ENCODE measurements around the gene DDIT3.

DDIT3 gene

DNA sequence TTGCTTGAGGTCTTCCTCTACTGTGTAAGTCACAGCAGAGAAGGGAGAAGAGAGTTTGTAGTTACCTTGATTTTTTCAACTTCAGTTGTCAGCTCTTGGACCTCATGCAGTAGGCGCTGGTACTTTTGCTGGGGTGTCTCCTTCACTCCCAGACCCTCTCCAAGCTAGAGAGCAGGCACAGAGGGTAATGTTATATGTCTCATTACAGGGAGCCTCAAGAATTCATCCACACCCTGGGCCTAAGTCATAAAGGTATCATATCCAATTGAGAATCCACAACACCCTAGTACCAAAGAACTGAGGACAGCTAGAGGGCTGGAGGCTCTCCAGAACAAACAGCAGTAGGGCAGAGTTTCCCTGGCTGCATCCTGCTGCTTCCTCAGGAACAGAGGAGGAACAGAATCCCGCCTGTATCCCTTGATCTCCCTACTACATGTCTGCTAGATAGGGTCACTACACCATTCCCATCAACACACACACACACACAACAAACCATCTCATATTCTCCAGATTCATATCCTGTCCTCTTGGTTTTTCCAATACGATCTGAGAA lies 14.8 kb upstream of the DDIT3 start:
- Histone ChIP-seq H3K27ac (ENCODE audit: low read length) (no peak overlapping the region), H3K9ac (ENCODE audit: low read length in 2 of 2) (no peak overlapping the region), H3K36me3 (ENCODE audit: control insufficient read depth in 2 of 2, insufficient read depth in 2 of 2, low read length in 2 of 2) (peaks cover 56 to 71% of the 10 kb centered on the region in 2 donors)

DNA sequence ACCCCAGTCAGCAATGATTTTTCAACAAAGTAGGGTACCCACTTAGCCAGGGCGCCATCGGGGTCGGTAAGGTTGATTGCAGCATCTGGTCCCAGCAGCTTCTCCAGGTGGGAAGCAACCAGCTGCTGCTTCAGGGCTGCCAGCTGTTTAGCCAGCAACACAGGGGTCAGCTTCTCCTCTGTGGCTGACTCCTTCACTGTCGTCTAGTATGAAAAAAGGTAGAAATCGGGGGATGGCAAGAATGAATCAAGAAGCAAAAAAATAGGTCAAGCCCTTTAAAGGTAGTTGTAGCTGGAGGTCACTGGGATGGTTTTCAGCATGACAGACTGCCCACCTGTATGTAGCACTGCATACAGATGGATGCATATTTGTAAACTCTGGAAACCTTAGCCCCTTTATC lies 13.9 kb upstream of the DDIT3 start:
- Histone ChIP-seq H3K4me3 (ENCODE audit: low read length in 2 of 2) (no peak overlapping the region), H3K27me3 (ENCODE audit: control insufficient read depth in 1 of 2, insufficient read depth in 2 of 2, low read length in 2 of 2) (no peaks in the 10 kb centered on the region), H3K4me1 (ENCODE audit: control insufficient read depth, insufficient read depth, low read length) (no peaks in the 10 kb centered on the region), H3K9me3 (ENCODE audit: control insufficient read depth in 2 of 2, low read length in 2 of 2) (no peaks in the 10 kb centered on the region), H3K27ac (ENCODE audit: low read length) (no peak overlapping the region), H3K36me3 (ENCODE audit: control insufficient read depth in 2 of 2, insufficient read depth in 2 of 2, low read length in 2 of 2) (peaks cover 60 to 72% of the 10 kb centered on the region in 2 donors), H3K9ac (ENCODE audit: low read length in 2 of 2) (no peak overlapping the region)

More for the DNA sequence above, 14.8 kb upstream of the DDIT3 start:
- Histone ChIP-seq H3K4me3 (ENCODE audit: low read length in 2 of 2) (no peak overlapping the region), H3K9me3 (ENCODE audit: control insufficient read depth in 2 of 2, low read length in 2 of 2) (no peaks in the 10 kb centered on the region), H3K4me1 (ENCODE audit: control insufficient read depth, insufficient read depth, low read length) (no peaks in the 10 kb centered on the region), H3K27me3 (ENCODE audit: control insufficient read depth in 1 of 2, insufficient read depth in 2 of 2, low read length in 2 of 2) (no peaks in the 10 kb centered on the region)

DNA sequence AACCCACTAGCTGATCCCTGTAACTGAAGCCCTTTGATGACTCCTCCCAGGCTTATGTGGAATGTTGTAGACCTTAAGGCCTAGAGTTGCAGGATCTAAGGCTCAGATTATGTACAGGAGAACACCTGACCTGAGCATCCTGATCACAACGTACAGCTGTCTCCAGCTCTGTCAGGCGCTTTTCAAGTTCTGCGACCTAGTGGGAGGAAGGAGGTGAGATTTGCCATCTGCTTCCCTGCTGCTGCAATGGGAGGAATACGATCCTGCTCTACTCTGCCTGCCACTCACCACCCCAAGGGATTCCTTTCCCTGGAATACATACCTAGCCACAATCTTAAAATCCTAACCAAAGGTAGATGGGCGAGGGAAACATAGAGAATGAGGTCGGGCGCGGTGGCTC lies 12.8 kb upstream of the DDIT3 start:
- peaks cover 62 to 67% of the 10 kb centered on the region in 2 donors for H3K36me3 ChIP-seq (ENCODE audit: control insufficient read depth in 2 of 2, insufficient read depth in 2 of 2, low read length in 2 of 2)
- H3K27ac ChIP-seq (ENCODE audit: low read length) = no peak overlapping the region

DNA sequence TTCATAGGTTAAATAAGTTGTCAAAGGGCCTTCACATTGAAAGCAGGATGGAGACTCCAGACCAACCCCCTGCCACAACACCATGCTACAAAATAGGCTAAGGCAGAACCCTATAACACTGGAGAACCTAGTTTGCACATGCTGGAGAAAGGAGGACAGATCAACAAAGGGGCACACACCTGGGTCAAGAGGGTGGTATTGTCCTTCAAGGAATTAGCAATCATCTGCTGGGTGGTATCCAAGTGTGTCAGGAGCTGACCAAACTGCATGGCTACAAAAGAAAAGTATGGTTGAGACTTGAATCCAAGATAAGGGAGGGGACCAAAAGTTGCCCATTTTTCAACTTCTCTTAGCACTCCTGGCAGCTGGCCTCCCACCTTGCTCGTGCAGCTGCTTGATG lies 11.5 kb upstream of the DDIT3 start:
- no peaks in the 10 kb centered on the region for H3K27me3 ChIP-seq (ENCODE audit: control insufficient read depth in 1 of 2, insufficient read depth in 2 of 2, low read length in 2 of 2)
- H3K9me3 ChIP-seq (ENCODE audit: control insufficient read depth in 2 of 2, low read length in 2 of 2) = no peaks in the 10 kb centered on the region
- peaks cover 66 to 69% of the 10 kb centered on the region in 2 donors for H3K36me3 ChIP-seq (ENCODE audit: control insufficient read depth in 2 of 2, insufficient read depth in 2 of 2, low read length in 2 of 2)
- H3K9ac ChIP-seq (ENCODE audit: low read length in 2 of 2) = no peak overlapping the region
- no peak overlapping the region for H3K4me3 ChIP-seq (ENCODE audit: low read length in 2 of 2)
- H3K4me1 ChIP-seq (ENCODE audit: control insufficient read depth, insufficient read depth, low read length) = no peaks in the 10 kb centered on the region
- no peak overlapping the region for H3K27ac ChIP-seq (ENCODE audit: low read length)

More for the DNA sequence above, 12.8 kb upstream of the DDIT3 start:
- Histone ChIP-seq H3K4me3 (ENCODE audit: low read length in 2 of 2) (no peak overlapping the region), H3K4me1 (ENCODE audit: control insufficient read depth, insufficient read depth, low read length) (no peaks in the 10 kb centered on the region), H3K9me3 (ENCODE audit: control insufficient read depth in 2 of 2, low read length in 2 of 2) (no peaks in the 10 kb centered on the region), H3K27me3 (ENCODE audit: control insufficient read depth in 1 of 2, insufficient read depth in 2 of 2, low read length in 2 of 2) (no peaks in the 10 kb centered on the region), H3K9ac (ENCODE audit: low read length in 2 of 2) (no peak overlapping the region)

DNA sequence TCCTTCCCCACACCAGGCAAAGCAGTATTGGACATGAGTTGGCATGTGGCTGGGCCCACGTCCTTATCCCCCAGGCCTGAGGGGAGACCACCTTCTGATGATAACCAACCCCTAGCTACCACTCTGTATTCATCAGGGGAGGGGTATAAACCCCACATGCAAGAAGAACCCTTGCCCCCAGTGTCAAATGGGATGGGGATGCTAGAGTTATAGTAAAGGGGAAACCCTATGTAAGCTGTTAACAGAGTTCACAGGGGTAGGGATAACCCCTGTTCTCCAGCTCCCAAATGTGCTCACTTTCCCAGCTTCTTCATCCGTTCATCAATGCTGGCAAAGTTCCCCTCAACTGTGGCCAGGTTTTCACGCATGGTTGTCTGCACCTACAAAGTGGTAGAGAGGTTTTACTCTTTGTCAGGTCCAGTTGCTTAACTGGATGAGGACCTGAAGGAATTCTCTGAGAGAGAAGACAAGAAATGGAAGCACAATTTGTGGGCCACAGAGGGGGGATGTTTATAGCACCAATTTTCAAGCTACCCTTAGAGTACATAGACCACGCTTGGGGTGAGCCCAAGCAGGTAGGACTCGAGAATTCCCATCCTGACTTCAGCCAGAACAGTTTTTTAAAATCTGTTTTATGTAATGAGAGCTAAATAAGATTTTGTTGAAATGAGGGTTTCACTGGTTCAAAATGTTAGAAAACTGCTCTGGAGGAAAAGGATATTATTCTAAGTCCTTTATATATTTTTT lies 10.3 kb upstream of the DDIT3 start:
- peaks cover 4% of the 10 kb centered on the region for H3K4me1 ChIP-seq (ENCODE audit: control insufficient read depth, insufficient read depth, low read length)
- H3K36me3 ChIP-seq (ENCODE audit: control insufficient read depth in 2 of 2, insufficient read depth in 2 of 2, low read length in 2 of 2) = peaks cover 62 to 76% of the 10 kb centered on the region in 2 donors
- no peaks in the 10 kb centered on the region for H3K9me3 ChIP-seq (ENCODE audit: control insufficient read depth in 2 of 2, low read length in 2 of 2)
- H3K27ac ChIP-seq (ENCODE audit: low read length) = no peak overlapping the region
- no peaks in the 10 kb centered on the region for H3K27me3 ChIP-seq (ENCODE audit: control insufficient read depth in 1 of 2, insufficient read depth in 2 of 2, low read length in 2 of 2)
- H3K9ac ChIP-seq (ENCODE audit: low read length in 2 of 2) = peak overlapping the region; percentile 36 to 46
- no peak overlapping the region for H3K4me3 ChIP-seq (ENCODE audit: low read length in 2 of 2)

DNA sequence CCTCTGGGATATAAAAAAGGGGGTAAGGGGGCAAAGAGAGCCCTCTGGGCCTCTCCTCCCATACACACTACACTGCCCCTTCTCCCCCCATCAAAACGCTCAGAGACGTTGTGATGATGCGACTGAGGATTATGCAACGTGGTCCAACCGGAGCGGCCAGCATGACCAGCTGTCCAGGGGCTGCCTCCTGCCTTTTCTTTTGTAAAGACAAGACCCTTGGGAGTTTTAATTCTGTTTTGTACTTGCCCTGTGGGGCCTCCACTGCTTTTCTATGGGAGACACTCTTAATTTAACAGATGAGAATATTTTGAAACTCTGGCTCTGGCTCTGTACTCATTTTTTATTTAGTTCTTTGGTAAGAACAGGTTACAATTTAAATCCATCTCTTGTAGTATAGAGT lies 9.5 kb upstream of the DDIT3 start:
- Histone ChIP-seq H3K36me3 (ENCODE audit: control insufficient read depth in 2 of 2, insufficient read depth in 2 of 2, low read length in 2 of 2) (peaks cover 57 to 71% of the 10 kb centered on the region in 2 donors), H3K27ac (ENCODE audit: low read length) (no peak overlapping the region)

DNA sequence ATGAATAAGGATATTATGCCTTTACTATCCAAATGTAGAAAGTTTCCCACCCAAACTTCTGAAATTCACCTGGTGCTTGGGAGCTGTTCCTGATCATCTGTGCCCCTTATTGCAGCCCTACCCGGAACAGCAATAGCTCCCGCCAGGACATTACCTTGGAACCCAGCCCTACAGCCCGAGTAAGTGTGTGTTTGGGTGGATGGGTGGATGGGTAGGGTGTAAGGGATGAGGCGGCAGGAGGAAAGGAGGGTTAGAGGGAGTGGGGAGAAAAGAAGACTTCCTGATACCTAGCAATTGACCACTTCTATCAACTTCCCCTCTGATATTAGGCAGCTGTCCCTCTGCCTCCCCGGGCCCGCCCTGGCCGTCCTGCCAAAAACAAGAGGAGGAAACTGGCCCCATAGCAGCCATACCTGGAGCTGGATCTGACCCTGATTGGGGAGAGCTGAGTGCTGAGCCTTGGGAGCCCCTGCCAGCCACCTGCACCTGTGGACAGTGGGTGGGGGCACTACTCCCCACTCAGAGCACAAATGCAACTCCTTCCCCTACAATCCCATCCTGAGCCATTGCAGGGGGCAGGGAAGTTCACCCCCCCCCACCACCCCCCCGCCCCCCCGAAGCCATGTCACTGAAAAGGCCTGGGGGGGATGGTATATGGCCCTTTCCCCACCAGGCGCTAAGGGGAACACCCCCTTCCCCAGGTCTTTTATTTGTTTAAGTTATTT lies 8.7 kb upstream of the DDIT3 start:
- no peak overlapping the region for H3K27ac ChIP-seq (ENCODE audit: low read length)
- H3K36me3 ChIP-seq (ENCODE audit: control insufficient read depth in 2 of 2, insufficient read depth in 2 of 2, low read length in 2 of 2) = peaks cover 56 to 68% of the 10 kb centered on the region in 2 donors
- H3K4me1 ChIP-seq (ENCODE audit: control insufficient read depth, insufficient read depth, low read length) = peaks cover 17% of the 10 kb centered on the region
- no peaks in the 10 kb centered on the region for H3K9me3 ChIP-seq (ENCODE audit: control insufficient read depth in 2 of 2, low read length in 2 of 2)
- no peak overlapping the region for H3K4me3 ChIP-seq (ENCODE audit: low read length in 2 of 2)
- no peaks in the 10 kb centered on the region for H3K27me3 ChIP-seq (ENCODE audit: control insufficient read depth in 1 of 2, insufficient read depth in 2 of 2, low read length in 2 of 2)
- no peak overlapping the region for H3K9ac ChIP-seq (ENCODE audit: low read length in 2 of 2)

More for the DNA sequence above, 9.5 kb upstream of the DDIT3 start:
- Histone ChIP-seq H3K9me3 (ENCODE audit: control insufficient read depth in 2 of 2, low read length in 2 of 2) (no peaks in the 10 kb centered on the region), H3K27me3 (ENCODE audit: control insufficient read depth in 1 of 2, insufficient read depth in 2 of 2, low read length in 2 of 2) (no peaks in the 10 kb centered on the region), H3K9ac (ENCODE audit: low read length in 2 of 2) (peak overlapping the region in 1 of 2 donors; percentile 46), H3K4me3 (ENCODE audit: low read length in 2 of 2) (no peak overlapping the region), H3K4me1 (ENCODE audit: control insufficient read depth, insufficient read depth, low read length) (peaks cover 9% of the 10 kb centered on the region)

DNA sequence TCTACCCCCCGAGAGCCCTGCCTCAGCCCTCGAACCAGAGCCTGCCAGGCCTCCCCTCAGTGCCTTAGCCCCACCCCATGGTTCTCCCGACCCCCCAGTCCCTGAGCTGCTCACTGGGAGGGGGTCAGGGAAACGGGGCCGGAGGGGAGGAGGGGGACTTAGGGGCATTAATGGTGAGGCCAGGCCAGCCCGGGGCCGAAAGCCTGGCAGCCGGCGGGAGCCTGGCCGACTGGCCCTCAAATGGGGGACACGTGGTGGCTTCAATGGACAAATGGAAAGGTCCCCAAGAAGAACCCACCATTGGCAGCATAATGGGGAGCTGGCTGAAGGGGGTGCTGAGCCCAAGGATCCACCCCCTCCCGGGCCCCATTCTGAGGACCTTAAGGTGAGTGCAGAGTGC lies 7.9 kb upstream of the DDIT3 start:
- Histone ChIP-seq H3K27ac (ENCODE audit: low read length) (no peak overlapping the region), H3K27me3 (ENCODE audit: control insufficient read depth in 1 of 2, insufficient read depth in 2 of 2, low read length in 2 of 2) (no peaks in the 10 kb centered on the region), H3K4me1 (ENCODE audit: control insufficient read depth, insufficient read depth, low read length) (peaks cover 24% of the 10 kb centered on the region), H3K9ac (ENCODE audit: low read length in 2 of 2) (no peak overlapping the region), H3K4me3 (ENCODE audit: low read length in 2 of 2) (no peak overlapping the region), H3K36me3 (ENCODE audit: control insufficient read depth in 2 of 2, insufficient read depth in 2 of 2, low read length in 2 of 2) (peaks cover 51 to 62% of the 10 kb centered on the region in 2 donors), H3K9me3 (ENCODE audit: control insufficient read depth in 2 of 2, low read length in 2 of 2) (no peaks in the 10 kb centered on the region)

DNA sequence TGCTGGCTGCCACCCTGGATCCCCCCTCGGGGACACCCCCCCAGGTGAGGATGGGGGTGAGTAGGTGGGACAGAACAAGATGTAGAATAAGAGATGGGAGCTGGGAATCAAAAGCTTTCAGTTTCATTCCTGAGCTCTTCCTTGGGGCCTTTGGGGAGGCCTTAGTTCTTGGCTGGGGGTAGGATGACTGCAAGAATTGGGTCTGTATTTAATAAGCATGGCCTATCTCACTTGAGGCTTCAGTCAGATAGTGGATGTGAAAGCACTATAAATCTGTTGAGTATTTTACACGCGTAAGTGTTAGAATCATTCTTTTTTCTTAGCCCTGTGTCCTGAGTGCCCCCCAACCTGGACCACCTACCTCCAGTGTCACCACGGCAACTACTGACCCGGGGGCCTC lies 6.9 kb upstream of the DDIT3 start:
- H3K27ac ChIP-seq (ENCODE audit: low read length) = no peak overlapping the region
- H3K4me1 ChIP-seq (ENCODE audit: control insufficient read depth, insufficient read depth, low read length) = peaks cover 26% of the 10 kb centered on the region
- H3K27me3 ChIP-seq (ENCODE audit: control insufficient read depth in 1 of 2, insufficient read depth in 2 of 2, low read length in 2 of 2) = no peaks in the 10 kb centered on the region
- H3K36me3 ChIP-seq (ENCODE audit: control insufficient read depth in 2 of 2, insufficient read depth in 2 of 2, low read length in 2 of 2) = peaks cover 41 to 53% of the 10 kb centered on the region in 2 donors
- no peak overlapping the region for H3K9ac ChIP-seq (ENCODE audit: low read length in 2 of 2)
- no peaks in the 10 kb centered on the region for H3K9me3 ChIP-seq (ENCODE audit: control insufficient read depth in 2 of 2, low read length in 2 of 2)
- no peak overlapping the region for H3K4me3 ChIP-seq (ENCODE audit: low read length in 2 of 2)

DNA sequence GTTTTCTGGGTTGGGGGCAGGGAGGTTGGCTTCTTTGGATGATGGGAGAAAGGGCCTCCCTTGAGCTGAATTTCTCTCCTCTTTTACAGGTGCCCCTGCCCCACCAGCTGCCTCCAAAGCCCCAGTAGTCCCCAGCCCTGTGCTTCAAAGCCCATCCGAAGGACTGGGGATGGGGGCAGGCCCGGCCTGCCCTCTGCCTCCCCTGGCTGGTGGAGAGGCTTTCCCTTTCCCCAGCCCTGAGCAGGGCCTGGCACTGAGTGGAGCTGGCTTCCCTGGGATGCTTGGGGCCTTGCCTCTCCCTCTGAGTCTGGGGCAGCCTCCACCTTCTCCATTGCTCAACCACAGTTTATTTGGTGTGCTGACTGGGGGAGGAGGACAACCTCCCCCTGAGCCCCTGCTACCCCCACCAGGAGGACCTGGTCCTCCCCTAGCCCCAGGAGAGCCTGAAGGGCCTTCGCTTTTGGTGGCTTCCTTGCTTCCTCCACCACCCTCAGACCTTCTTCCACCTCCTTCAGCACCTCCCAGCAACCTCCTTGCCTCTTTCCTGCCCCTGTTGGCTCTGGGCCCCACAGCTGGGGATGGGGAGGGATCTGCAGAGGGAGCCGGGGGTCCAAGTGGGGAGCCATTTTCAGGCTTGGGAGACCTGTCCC lies 6.3 kb upstream of the DDIT3 start:
- Histone ChIP-seq H3K27ac (ENCODE audit: low read length) (no peak overlapping the region), H3K27me3 (ENCODE audit: control insufficient read depth in 1 of 2, insufficient read depth in 2 of 2, low read length in 2 of 2) (no peaks in the 10 kb centered on the region), H3K4me3 (ENCODE audit: low read length in 2 of 2) (no peak overlapping the region), H3K9me3 (ENCODE audit: control insufficient read depth in 2 of 2, low read length in 2 of 2) (no peaks in the 10 kb centered on the region), H3K9ac (ENCODE audit: low read length in 2 of 2) (no peak overlapping the region), H3K4me1 (ENCODE audit: control insufficient read depth, insufficient read depth, low read length) (peaks cover 32% of the 10 kb centered on the region), H3K36me3 (ENCODE audit: control insufficient read depth in 2 of 2, insufficient read depth in 2 of 2, low read length in 2 of 2) (peaks cover 35 to 47% of the 10 kb centered on the region in 2 donors)

All from stomach smooth muscle (tissue), 2 donors.